ENCODE data around the gene CLDN24. TPM values are rescaled to one million over a fixed set of nuclear protein-coding genes. Genes with fewer than 3 reads are reported as not detected.

The CLDN24 gene
- total RNA-seq, 1 donor from 2014 or later, result not detected

DNA sequence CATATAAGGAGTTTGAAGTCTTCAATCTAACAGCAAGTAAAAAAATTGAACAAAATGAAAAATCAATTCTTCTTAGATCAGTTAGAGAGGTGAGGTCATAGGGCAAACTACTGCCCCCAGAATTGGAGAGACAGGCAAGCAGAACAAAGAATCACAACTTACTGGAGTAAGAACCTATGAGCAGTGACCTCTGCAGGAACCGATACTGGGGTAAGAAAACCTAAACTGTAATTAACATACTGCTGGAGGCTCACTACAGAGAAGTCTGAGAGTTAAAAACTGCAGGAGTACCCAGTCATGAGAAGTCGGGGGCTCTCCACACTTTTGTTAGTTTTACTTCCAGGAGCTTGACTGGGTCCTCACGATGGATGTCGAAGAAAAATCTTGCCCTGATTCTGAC lies 18.2 kb downstream of the CLDN24 start:
- Histone ChIP-seq H3K4me3 (ENCODE audit: low read depth, low read length) (no peak overlapping the region), H3K27me3 (ENCODE audit: control insufficient read depth, insufficient read depth, low read length) (no peaks in the 10 kb centered on the region), H3K36me3 (ENCODE audit: control insufficient read depth, insufficient read depth, low read length) (no peaks in the 10 kb centered on the region)
- no peak for DNase-seq (ENCODE audit: low read depth)
- no peak for TF ChIP-seq CTCF (IDR thresholded peaks at IDR 0.05; ENCODE audit: insufficient read depth, low read length, poor library complexity, severe bottlenecking)

GRCh38 chr4:183303301-183303700 lies 18.9 kb downstream of the CLDN24 start:
- Histone ChIP-seq H3K4me3 (ENCODE audit: low read depth, low read length) (no peak overlapping the region), H3K27me3 (ENCODE audit: control insufficient read depth, insufficient read depth, low read length) (no peaks in the 10 kb centered on the region), H3K36me3 (ENCODE audit: control insufficient read depth, insufficient read depth, low read length) (no peaks in the 10 kb centered on the region)
- TF ChIP-seq CTCF (IDR thresholded peaks at IDR 0.05; ENCODE audit: insufficient read depth, low read length, poor library complexity, severe bottlenecking), result no peak
- no peak for DNase-seq (ENCODE audit: low read depth)

GRCh38 chr4:183300655-183301054 lies 21.6 kb downstream of the CLDN24 start:
- no peak for DNase-seq (ENCODE audit: low read depth)

DNA sequence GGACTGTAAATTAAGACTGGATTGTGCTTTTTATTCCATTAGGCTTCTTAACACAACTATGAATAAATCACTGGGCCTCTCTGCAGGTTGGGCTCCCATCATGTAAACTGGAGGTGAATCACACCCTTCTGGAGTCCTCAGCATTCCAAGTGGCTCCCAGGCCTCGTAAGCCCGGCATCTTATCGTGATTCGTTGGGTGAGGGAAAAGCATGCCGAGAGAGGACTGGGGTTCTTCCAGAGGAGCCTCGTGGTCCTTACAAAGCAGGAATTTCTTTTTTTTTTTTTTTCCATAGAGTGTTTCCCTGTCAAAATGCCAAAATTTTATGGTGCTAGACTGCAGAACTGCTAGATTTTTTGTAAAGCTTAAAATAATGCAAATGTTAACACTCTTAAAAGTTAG lies 22.2 kb downstream of the CLDN24 start:
- no peak overlapping the region for H3K4me3 ChIP-seq (ENCODE audit: low read depth, low read length)
- DNase-seq (ENCODE audit: low read depth), result no peak

More at GRCh38 chr4:183300655-183301054, 21.6 kb downstream of the CLDN24 start:
- Histone ChIP-seq H3K27me3 (ENCODE audit: control insufficient read depth, insufficient read depth, low read length) (no peaks in the 10 kb centered on the region), H3K4me3 (ENCODE audit: low read depth, low read length) (no peak overlapping the region), H3K36me3 (ENCODE audit: control insufficient read depth, insufficient read depth, low read length) (no peaks in the 10 kb centered on the region)
- no peak for TF ChIP-seq CTCF (IDR thresholded peaks at IDR 0.05; ENCODE audit: insufficient read depth, low read length, poor library complexity, severe bottlenecking)

DNA sequence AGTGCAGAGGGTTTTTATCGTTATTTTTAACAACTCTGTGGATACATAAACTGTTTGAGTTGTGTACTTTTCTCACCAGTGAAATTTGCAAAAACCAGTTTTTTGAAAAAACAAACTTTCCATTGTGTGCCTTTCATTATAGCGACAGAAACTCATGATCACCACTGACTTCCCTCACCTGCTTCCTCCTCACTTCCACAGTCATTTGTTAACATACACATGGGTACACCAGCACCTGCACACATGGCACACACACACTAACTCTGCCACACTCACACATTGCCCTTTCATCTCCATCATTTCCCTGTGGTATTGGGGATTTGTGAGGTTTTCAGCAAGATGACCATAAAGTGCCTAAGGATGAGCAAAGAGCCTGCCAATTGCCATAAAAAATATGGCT lies 22.8 kb downstream of the CLDN24 start:
- no peaks in the 10 kb centered on the region for H3K36me3 ChIP-seq (ENCODE audit: control insufficient read depth, insufficient read depth, low read length)
- no peak overlapping the region for H3K4me3 ChIP-seq (ENCODE audit: low read depth, low read length)
- TF ChIP-seq CTCF (IDR thresholded peaks at IDR 0.05; ENCODE audit: insufficient read depth, low read length, poor library complexity, severe bottlenecking), result no peak
- no peaks in the 10 kb centered on the region for H3K27me3 ChIP-seq (ENCODE audit: control insufficient read depth, insufficient read depth, low read length)
- DNase-seq (ENCODE audit: low read depth), result no peak

More for the DNA sequence above, 22.2 kb downstream of the CLDN24 start:
- TF ChIP-seq CTCF (IDR thresholded peaks at IDR 0.05; ENCODE audit: insufficient read depth, low read length, poor library complexity, severe bottlenecking), result no peak
- Histone ChIP-seq H3K27me3 (ENCODE audit: control insufficient read depth, insufficient read depth, low read length) (no peaks in the 10 kb centered on the region), H3K36me3 (ENCODE audit: control insufficient read depth, insufficient read depth, low read length) (no peaks in the 10 kb centered on the region)

DNA sequence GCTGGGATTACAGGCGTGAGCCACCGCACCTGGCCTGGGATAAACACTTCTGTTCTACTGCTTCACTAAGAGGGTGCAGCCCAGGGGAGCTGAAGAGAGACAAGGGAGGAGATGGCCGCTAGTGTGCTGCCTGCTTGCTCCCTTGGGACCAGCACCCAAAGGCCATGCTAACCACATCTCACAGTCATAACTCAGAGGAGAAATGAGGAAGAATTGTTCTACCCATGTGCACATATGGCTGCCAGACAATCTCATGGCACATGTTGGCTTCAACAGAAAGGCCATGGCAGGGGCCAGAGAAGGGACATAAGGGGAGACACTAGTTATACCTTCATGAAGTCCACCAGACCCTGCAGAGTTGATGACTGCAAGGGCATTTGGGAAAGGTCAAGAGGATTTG lies 24.6 kb downstream of the CLDN24 start:
- no peak overlapping the region for H3K4me3 ChIP-seq (ENCODE audit: low read depth, low read length)

More for the DNA sequence above, 24.6 kb downstream of the CLDN24 start:
- no peaks in the 10 kb centered on the region for H3K36me3 ChIP-seq (ENCODE audit: control insufficient read depth, insufficient read depth, low read length)
- no peak for DNase-seq (ENCODE audit: low read depth)
- TF ChIP-seq CTCF (IDR thresholded peaks at IDR 0.05; ENCODE audit: insufficient read depth, low read length, poor library complexity, severe bottlenecking), result no peak
- no peaks in the 10 kb centered on the region for H3K27me3 ChIP-seq (ENCODE audit: control insufficient read depth, insufficient read depth, low read length)
